ENCODE data around the gene DLG2. TPM values are rescaled to one million over a fixed set of nuclear protein-coding genes. Genes with fewer than 3 reads are reported as not detected.

The DLG2 gene
- total RNA-seq, 2 donors from 2014 or later: 3.8 to 16.4 TPM

DNA sequence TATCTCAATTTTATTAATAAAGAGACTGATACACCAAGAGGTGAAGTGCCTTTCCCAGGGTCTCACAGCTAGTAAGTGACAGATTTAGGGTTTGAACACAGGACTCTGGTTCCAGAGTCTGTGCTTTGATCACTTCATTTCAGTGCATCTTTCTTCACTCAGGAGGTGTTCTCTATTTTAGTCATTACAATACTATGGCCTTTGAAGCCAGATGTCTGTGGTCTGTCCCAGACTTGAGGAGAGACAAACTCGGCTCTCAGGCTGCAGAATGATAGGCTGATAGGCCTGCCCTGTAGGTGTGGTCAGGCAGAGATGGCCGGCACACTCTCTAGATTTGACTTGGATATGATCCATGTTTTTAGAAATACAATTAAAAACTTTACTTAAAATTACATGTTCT is 1862.5 kb downstream of the DLG2 start:
- Histone ChIP-seq H3K36me3 (no peaks in the 10 kb centered on the region), H3K4me3 (no peak overlapping the region), H3K9me3 (no peaks in the 10 kb centered on the region), H3K4me1 (ENCODE audit: control insufficient read depth in 1 of 2, low read depth in 2 of 2) (no peaks in the 10 kb centered on the region), H3K27me3 (replicated peaks; ENCODE audit: insufficient read depth) (no peaks in the 10 kb centered on the region), H3K27ac (no peak overlapping the region)
- no peak for DNase-seq (ENCODE audit: low spot score)
- TF ChIP-seq, protein P1, sequence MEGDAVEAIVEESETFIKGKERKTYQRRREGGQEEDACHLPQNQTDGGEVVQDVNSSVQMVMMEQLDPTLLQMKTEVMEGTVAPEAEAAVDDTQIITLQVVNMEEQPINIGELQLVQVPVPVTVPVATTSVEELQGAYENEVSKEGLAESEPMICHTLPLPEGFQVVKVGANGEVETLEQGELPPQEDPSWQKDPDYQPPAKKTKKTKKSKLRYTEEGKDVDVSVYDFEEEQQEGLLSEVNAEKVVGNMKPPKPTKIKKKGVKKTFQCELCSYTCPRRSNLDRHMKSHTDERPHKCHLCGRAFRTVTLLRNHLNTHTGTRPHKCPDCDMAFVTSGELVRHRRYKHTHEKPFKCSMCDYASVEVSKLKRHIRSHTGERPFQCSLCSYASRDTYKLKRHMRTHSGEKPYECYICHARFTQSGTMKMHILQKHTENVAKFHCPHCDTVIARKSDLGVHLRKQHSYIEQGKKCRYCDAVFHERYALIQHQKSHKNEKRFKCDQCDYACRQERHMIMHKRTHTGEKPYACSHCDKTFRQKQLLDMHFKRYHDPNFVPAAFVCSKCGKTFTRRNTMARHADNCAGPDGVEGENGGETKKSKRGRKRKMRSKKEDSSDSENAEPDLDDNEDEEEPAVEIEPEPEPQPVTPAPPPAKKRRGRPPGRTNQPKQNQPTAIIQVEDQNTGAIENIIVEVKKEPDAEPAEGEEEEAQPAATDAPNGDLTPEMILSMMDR (IDR thresholded peaks at IDR 0.05): no peak
- no peak for ATAC-seq (ENCODE audit: insufficient number of reproducible peaks, low FRiP score, low read depth)

DNA sequence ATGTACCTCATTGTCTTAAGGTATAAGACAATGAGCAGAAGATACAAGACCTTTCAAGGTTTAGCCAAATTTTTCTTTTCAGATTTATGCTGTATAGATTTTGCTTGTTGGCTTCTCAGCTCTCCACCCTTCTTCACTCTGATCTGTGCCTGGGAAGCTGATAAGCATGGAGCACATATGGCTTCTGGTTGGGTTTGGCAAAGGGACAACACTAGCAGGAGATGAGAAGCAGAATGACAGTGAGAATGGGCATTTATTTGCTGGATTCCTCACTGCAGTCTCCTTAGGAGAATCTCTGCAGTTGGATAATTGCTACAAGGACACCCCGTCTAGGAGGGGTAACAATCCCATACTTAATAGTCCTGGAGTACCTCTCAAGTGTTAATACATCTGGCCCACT is 1866.2 kb downstream of the DLG2 start:
- no peaks in the 10 kb centered on the region for H3K36me3 ChIP-seq

DNA sequence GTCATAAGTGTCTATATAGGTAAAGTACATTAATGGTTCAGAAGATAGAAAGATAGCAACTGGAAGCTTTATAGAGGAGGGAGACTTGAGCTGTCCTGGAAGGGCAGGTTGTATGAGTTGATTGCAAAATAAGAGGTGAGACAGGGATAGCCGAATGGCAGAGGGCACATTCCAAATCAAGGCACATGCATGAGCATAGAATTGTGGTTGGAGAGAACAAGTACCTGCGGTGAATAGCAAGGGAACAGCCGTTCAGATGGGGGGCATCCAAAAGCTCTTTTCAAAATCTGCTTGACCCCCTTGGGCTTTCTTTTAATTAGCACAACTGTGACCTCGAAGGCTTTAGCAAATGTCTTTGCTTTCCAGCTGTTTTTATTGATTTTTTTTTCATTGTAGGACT is 1868.0 kb downstream of the DLG2 start:
- H3K9me3 ChIP-seq: no peaks in the 10 kb centered on the region
- H3K27me3 ChIP-seq (replicated peaks; ENCODE audit: insufficient read depth): no peaks in the 10 kb centered on the region
- H3K27ac ChIP-seq: no peak overlapping the region
- ATAC-seq (ENCODE audit: insufficient number of reproducible peaks, low FRiP score, low read depth) (no peak), DNase-seq (ENCODE audit: low spot score) (no peak)
- no peaks in the 10 kb centered on the region for H3K4me1 ChIP-seq (ENCODE audit: control insufficient read depth in 1 of 2, low read depth in 2 of 2)
- TF ChIP-seq, protein P1 (IDR thresholded peaks at IDR 0.05): no peak
- H3K36me3 ChIP-seq: no peaks in the 10 kb centered on the region
- no peak overlapping the region for H3K4me3 ChIP-seq

More for the DNA sequence above, 1866.2 kb downstream of the DLG2 start:
- Histone ChIP-seq H3K4me3 (no peak overlapping the region), H3K27ac (no peak overlapping the region), H3K27me3 (replicated peaks; ENCODE audit: insufficient read depth) (no peaks in the 10 kb centered on the region), H3K9me3 (no peaks in the 10 kb centered on the region), H3K4me1 (ENCODE audit: control insufficient read depth in 1 of 2, low read depth in 2 of 2) (no peaks in the 10 kb centered on the region)
- ATAC-seq (ENCODE audit: insufficient number of reproducible peaks, low FRiP score, low read depth) (no peak), DNase-seq (ENCODE audit: low spot score) (no peak)
- TF ChIP-seq, protein P1 (IDR thresholded peaks at IDR 0.05): no peak

DNA sequence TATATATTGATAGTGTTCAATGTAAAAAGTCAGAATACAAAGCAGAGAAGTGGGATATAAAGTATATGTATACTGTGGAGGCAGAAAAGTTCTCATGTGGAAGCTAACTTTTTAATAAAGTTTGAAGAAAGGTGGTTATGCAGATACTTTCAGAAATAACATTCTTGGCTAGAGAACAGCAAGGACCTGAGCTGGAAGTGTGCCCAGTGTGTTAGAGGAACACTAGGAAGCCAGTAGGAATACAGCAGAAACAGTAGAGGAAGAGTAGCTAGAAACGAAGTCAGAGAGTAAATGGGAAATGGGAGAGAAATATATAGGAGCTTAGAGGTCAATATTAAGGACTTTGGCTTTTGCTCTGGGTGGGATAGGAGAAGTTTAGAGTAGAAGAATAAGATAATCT is 1876.1 kb downstream of the DLG2 start:
- H3K27ac ChIP-seq: no peak overlapping the region
- no peaks in the 10 kb centered on the region for H3K4me1 ChIP-seq (ENCODE audit: control insufficient read depth in 1 of 2, low read depth in 2 of 2)
- H3K27me3 ChIP-seq (replicated peaks; ENCODE audit: insufficient read depth): no peaks in the 10 kb centered on the region
- DNase-seq (ENCODE audit: low spot score): no peak
- TF ChIP-seq, protein P1 (IDR thresholded peaks at IDR 0.05): no peak
- no peaks in the 10 kb centered on the region for H3K36me3 ChIP-seq
- no peak overlapping the region for H3K4me3 ChIP-seq
- no peaks in the 10 kb centered on the region for H3K9me3 ChIP-seq
- ATAC-seq (ENCODE audit: insufficient number of reproducible peaks, low FRiP score, low read depth): no peak

DNA sequence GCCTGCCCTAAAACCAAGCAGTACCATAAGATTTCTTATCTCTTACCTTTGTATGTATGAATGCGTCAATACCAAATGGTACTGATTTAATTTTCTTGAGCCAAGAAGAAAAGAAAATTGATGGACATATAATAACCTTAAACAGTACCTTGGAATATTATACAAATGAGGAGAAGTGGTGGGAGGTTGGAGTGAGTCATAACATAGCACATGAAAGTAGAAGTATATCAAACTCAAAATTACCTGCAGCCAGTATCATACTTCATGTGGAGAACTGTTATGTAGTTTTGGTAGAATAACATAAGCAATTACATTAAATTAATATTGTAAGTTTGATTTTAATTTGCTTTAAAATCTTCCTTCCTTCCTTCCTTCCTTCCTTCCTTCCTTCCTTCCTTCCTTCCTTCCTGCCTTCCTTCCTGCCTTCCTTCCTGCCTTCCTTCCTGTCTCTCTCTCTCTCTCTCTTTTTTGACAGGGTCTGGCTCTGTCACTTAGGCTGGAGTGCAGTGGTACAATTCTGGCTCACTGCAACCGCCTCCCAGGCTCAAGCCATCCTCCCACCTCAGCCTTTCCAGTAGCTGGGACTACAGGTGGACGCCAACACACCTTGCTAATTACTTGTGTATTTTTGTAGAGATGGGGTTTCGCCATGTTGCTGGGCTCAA is 1880.1 kb downstream of the DLG2 start:
- ATAC-seq (ENCODE audit: insufficient number of reproducible peaks, low FRiP score, low read depth) (no peak), DNase-seq (ENCODE audit: low spot score) (no peak)
- H3K36me3 ChIP-seq: no peaks in the 10 kb centered on the region
- H3K27me3 ChIP-seq (replicated peaks; ENCODE audit: insufficient read depth): no peaks in the 10 kb centered on the region
- no peak overlapping the region for H3K27ac ChIP-seq
- no peaks in the 10 kb centered on the region for H3K9me3 ChIP-seq
- TF ChIP-seq, protein P1 (IDR thresholded peaks at IDR 0.05): no peak
- no peak overlapping the region for H3K4me3 ChIP-seq
- no peaks in the 10 kb centered on the region for H3K4me1 ChIP-seq (ENCODE audit: control insufficient read depth in 1 of 2, low read depth in 2 of 2)

Data from thoracic aorta (tissue), 2 donors.